Measurements from ENCODE around the gene SGCD.

DNA sequence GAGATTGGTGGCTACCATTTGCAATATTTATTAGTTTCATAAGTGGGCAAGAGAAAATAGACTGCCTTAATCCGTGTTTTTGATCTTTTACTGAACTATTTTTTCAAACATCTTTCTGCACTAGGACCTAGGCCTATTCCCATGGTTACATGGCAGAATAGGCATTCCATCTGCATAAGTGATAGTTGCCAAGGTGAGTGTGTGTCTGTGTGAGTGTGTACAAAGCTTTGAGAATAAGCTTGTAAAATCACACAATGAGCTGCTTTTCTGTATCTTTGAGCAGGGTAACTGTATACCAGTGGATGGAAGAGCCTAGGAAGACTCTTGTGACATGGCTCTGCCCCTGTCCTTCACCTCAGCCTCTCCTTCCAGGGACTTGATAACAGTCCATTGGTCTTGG lies 92.7 kb downstream of the SGCD start:
- TF ChIP-seq EZH2phosphoT487 (IDR thresholded peaks at IDR 0.05; ENCODE audit: insufficient read depth, low read depth), result no peak
- no peak for TF ChIP-seq EZH2 (IDR thresholded peaks at IDR 0.05; ENCODE audit: insufficient read depth, poor library complexity, severe bottlenecking)

Data from GM23248 (cell line).